Ectodermal cell (in vitro differentiated cells): ENCODE measurements around the gene FAM124A.

Experiments
- H3K27ac ChIP-seq: 2 replicates; pipeline ENCODE4 v1.7.0; 2013; ENCODE audit warnings: mild to moderate bottlenecking, low read depth, low read length; ENCODE audit not compliant: insufficient read depth, poor library complexity, severe bottlenecking
- H3K27me3 ChIP-seq: 2 replicates; pipeline ENCODE4 v1.7.0; 2013; ENCODE audit warnings: mild to moderate bottlenecking, low read length; ENCODE audit not compliant: insufficient read depth, control insufficient read depth, poor library complexity, severe bottlenecking
- H3K36me3 ChIP-seq: one replicate; pipeline ENCODE4 v1.7.0; 2013; ENCODE audit warnings: low read length; ENCODE audit not compliant: control insufficient read depth, insufficient read depth
- H3K4me1 ChIP-seq: one replicate; pipeline ENCODE4 v1.7.0; 2013; ENCODE audit warnings: low read length; ENCODE audit not compliant: control insufficient read depth, insufficient read depth
- H3K4me3 ChIP-seq: 2 replicates; pipeline ENCODE4 v1.7.0; 2013; ENCODE audit warnings: low read depth, low read length, control low read depth; ENCODE audit not compliant: insufficient read depth
- H3K9me3 ChIP-seq: 2 replicates; pipeline ENCODE4 v1.7.0; 2013; ENCODE audit warnings: mild to moderate bottlenecking, low read length, moderate library complexity; ENCODE audit not compliant: control insufficient read depth
- WGBS, 2 experiments: methylation state at CpG; one replicate each; pipeline ENCODE4 v1.1.7; 2013; ENCODE audit warnings: missing lambda C conversion rate in 2 of 2; 5-methylcytosine and 5-hydroxymethylcytosine counted together

The FAM124A gene

DNA sequence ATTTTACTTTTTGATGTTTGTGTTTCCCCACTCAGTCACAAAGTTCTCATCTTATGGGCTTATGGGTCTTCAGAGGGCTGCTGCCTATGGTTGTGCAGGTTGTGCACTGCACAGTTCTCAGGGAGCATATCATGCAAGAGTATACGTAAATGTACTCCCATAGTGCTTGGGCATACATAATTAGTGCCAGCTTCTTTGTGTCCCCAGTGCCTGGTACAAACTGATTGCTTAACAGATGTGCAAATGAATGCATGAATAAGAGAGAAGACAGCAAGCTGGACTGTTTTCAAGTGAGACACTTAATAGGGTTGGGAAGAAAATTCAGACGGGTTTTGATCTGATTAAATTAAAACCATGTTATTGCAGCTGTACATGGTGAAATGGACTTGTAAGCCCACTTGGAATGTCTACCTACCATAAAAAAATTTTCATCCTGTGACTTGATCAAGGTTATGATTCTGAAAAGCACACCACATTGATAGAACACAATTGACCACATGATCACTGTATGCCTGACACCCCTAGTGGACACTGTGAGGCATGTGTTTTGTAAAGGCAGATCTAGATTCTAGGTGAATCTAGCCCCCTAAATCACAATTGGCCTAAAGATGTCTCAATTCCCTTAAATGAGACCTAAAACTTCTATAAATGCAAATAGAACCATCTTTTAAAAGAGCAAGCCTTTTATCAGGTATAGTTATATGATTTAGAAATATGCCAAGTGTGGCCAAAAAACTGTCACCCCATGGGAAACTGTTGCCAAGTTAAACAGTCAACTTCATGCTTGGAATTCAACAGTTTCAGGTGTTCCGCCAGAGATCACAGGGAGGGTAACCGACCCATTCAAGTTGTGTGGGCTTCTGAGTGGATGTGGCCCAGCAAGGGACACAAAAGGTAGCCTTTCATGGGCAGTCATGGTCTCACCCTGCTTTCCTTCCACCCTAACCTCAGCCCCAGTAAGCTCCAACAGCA lies 27.9 kb downstream of the FAM124A start:
- no peaks in the 10 kb centered on the region for H3K27me3 ChIP-seq
- 92 to 96% methylated on average over 4 of the region's 4 CpGs for WGBS, 2 experiments
- peaks cover 15% of the 10 kb centered on the region for H3K36me3 ChIP-seq
- H3K4me3 ChIP-seq: no peak overlapping the region
- H3K27ac ChIP-seq: no peak overlapping the region
- H3K4me1 ChIP-seq: peaks cover 12% of the 10 kb centered on the region
- no peaks in the 10 kb centered on the region for H3K9me3 ChIP-seq

DNA sequence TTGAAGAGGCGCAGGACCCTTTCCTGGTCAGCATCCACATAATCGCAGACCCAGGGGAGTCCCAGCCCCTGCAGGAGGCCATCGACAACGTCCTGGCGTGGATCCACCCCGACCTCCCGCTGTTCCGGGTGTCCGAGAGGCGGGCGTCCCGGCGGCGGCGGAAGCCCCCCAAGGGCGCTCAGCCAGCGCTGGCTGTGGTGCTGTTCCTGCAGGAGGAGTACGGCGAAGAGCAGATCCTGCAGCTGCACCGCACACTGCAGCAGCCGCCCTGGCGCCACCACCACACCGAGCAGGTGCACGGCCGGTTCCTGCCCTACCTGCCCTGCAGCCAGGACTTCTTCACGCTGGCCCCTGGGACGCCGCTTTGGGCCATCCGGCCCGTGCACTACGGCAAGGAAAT lies 29.3 kb downstream of the FAM124A start:
- Histone ChIP-seq H3K9me3 (no peaks in the 10 kb centered on the region), H3K27ac (no peak overlapping the region), H3K27me3 (no peaks in the 10 kb centered on the region), H3K36me3 (peaks cover 20% of the 10 kb centered on the region), H3K4me1 (peaks cover 19% of the 10 kb centered on the region), H3K4me3 (no peak overlapping the region)
- 96% methylated on average over 31 of the region's 31 CpGs for WGBS, 2 experiments

DNA sequence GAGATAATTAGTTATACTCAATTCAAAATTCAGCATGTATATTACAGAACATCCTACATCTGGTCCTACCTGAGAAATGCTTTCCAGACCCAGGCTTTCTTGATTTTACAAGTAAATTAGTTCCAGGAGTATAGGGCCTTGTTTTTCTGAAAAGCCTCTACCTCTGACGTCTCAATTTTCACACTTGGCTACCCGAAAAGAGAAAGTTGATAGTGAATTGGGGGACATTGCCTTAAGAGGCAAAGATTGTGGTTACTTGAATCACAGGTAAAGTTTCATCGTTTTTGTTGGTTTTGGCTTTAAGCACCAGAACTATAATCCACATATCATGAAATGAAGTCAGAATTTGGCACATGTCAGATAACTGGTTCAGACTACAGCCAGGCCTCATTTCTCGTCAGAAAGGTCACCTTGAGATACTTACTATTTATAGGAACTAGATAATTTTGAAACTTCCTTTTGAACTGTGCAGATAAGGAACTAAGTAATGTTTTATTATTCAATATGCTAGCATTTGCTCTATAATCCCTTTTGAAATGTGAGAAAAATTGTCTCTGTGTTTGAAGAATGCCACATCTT lies 30.8 kb downstream of the FAM124A start:
- H3K4me1 ChIP-seq: peaks cover 14% of the 10 kb centered on the region
- no peaks in the 10 kb centered on the region for H3K27me3 ChIP-seq
- no peaks in the 10 kb centered on the region for H3K9me3 ChIP-seq
- WGBS, 2 experiments: 93 to 95% methylated on average over 3 to 4 of the region's 4 CpGs
- no peak overlapping the region for H3K27ac ChIP-seq
- H3K4me3 ChIP-seq: no peak overlapping the region
- peaks cover 21% of the 10 kb centered on the region for H3K36me3 ChIP-seq

DNA sequence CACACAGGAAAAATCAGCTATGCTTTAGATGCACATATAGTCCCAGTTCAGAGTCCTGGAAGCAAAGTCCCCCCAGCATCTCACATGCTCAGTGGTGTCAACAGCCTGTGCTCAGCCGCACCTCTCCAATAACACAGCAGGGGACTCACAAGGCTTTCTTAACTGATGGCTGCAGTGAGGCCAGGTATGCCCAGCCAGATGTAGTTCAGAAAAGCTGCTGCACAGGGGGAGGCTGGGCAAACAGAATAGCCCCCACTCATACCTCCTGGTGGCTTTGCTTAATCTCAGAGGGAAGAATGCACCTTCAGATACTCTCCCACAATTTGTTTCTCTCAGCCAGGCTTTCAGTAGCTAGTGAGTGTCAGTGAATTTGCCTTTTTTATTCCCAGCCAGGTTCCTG lies 33.4 kb downstream of the FAM124A start:
- Histone ChIP-seq H3K36me3 (peaks cover 29% of the 10 kb centered on the region), H3K4me1 (peaks cover 24% of the 10 kb centered on the region), H3K4me3 (no peak overlapping the region), H3K27me3 (no peaks in the 10 kb centered on the region), H3K9me3 (no peaks in the 10 kb centered on the region), H3K27ac (peak overlapping the region; percentile 50)
- WGBS, 2 experiments: 2 to 22% methylated on average over 1 of the region's 1 CpG

DNA sequence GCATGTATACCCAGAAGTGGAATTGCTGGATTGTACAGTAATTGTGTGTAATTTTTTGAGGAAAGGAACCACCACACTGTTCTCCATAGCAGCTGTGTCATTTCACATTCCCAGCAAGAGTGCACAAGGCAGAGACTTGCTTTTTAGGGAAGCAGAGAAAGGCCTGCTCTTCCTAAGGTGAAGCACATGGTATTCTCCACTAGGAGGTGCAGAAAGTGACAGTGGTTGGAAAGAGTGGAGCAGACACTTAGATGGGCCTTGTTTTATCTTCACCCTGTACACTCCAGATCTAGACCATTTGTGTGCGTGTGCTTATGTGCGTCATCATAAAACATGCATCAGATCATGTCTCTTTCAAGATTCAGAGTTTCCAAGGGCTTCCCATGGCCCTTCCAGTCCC lies 35.0 kb downstream of the FAM124A start:
- Histone ChIP-seq H3K36me3 (peaks cover 25% of the 10 kb centered on the region), H3K4me3 (no peak overlapping the region), H3K9me3 (no peaks in the 10 kb centered on the region), H3K27me3 (no peaks in the 10 kb centered on the region), H3K4me1 (peaks cover 30% of the 10 kb centered on the region), H3K27ac (no peak overlapping the region)
- WGBS, 2 experiments: 91 to 94% methylated on average over 2 of the region's 2 CpGs

DNA sequence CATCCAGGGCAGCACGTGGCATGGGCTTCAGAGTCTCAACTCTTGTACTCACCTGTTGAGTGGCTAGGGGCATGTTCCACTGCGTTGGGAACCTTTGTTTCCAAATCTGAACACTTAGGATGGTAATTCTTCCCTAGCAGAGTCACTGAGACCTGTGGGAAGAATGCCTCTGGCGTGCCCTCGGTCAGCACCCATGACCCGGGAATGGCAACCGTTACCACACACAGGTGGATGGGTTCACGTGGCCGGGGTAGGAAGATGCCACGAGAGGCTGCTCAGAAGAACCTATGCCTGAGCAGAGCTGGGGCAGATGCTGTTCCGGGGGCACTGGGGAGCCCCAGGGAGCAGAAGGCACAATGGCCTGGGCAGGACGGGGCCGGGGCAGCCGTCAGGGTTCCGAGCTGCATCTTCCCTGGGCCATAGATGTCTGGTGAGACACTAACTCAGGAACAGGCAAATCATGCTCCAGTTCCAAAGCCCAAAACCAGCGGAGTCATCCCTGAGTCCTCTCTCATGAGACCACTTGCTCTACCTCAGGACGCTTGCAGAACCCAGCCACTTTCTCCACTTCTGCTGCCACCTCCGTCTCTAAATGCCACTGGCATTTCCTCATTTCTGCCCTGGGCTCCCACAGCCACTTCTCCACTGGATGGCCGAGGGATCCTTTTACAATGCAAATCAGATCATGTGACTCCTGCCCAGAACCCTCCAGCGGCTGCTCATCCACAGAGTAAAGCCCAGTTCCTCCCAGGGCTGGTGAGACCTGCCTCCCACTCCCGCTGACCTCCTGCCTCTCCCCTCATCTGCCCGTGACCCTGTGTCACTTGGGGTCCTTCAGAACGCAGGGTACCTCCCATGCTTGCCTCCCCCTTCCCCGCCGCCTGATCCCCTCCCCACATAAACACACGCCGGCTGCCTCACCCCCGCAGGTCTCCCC lies 36.7 kb downstream of the FAM124A start:
- H3K27me3 ChIP-seq: no peaks in the 10 kb centered on the region
- peaks cover 40% of the 10 kb centered on the region for H3K4me1 ChIP-seq
- whole genome bisulfite sequencing, 2 experiments: 87 to 90% methylated on average over 27 of the region's 27 CpGs
- peaks cover 19% of the 10 kb centered on the region for H3K36me3 ChIP-seq
- no peak overlapping the region for H3K27ac ChIP-seq
- H3K9me3 ChIP-seq: no peaks in the 10 kb centered on the region
- H3K4me3 ChIP-seq: no peak overlapping the region

GRCh38 chr13:51260154-51260553 lies 38.0 kb downstream of the FAM124A start:
- Histone ChIP-seq H3K27ac (no peak overlapping the region), H3K4me1 (peaks cover 38% of the 10 kb centered on the region), H3K4me3 (no peak overlapping the region), H3K27me3 (no peaks in the 10 kb centered on the region), H3K9me3 (no peaks in the 10 kb centered on the region), H3K36me3 (peaks cover 21% of the 10 kb centered on the region)
- 87 to 93% methylated on average over 4 of the region's 4 CpGs for WGBS, 2 experiments

DNA sequence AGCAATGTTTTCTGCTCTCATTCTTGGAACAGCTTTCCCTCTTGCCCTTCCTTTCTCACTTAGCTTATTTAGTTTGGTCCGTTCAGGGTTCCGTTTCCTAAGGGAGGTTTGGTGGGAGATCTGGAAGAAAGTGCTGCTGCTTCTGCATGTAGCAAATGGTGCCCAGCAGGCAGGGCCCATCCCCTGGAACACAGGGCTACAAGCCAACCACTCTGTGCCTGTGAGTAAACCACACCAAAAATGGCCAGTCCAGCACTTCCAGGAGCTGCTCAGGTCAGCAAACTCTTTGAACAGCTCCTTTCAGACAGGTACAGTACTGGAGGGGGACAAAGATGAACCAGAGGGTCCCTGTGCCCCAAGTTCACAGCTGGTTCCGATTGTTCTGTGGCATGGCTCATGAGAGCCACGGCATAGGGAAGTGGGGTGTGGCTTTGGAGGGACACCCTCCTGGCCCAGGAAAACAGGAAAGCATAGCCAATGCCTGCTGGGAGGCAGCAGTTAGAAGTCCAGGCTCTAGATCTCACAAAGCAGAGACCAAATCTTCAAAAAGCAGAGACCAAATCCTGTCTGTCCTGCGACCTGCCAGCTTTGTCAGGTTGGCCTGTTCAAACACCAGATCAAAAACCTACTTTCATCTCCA lies 39.5 kb downstream of the FAM124A start:
- H3K9me3 ChIP-seq: no peaks in the 10 kb centered on the region
- H3K27ac ChIP-seq: no peak overlapping the region
- peaks cover 26% of the 10 kb centered on the region for H3K4me1 ChIP-seq
- WGBS, 2 experiments: 89 to 90% methylated on average over 5 of the region's 5 CpGs
- H3K27me3 ChIP-seq: no peaks in the 10 kb centered on the region
- no peak overlapping the region for H3K4me3 ChIP-seq
- peaks cover 20% of the 10 kb centered on the region for H3K36me3 ChIP-seq

GRCh38 chr13:51262501-51263211 lies 40.5 kb downstream of the FAM124A start:
- Histone ChIP-seq H3K4me3 (no peak overlapping the region), H3K4me1 (peaks cover 26% of the 10 kb centered on the region), H3K27ac (peak overlapping the region; percentile 1), H3K27me3 (no peaks in the 10 kb centered on the region), H3K9me3 (no peaks in the 10 kb centered on the region), H3K36me3 (peaks cover 20% of the 10 kb centered on the region)
- WGBS, 2 experiments: 41 to 53% methylated on average over 8 of the region's 8 CpGs
